ENCODE measurements around the gene ABTB2. TPM values are rescaled to one million over a fixed set of nuclear protein-coding genes. Genes with fewer than 3 reads are reported as not detected.

ABTB2 gene
- total RNA-seq, 4 donors from 2014 or later = 5.4 to 15.6 (median 12.8) TPM

DNA sequence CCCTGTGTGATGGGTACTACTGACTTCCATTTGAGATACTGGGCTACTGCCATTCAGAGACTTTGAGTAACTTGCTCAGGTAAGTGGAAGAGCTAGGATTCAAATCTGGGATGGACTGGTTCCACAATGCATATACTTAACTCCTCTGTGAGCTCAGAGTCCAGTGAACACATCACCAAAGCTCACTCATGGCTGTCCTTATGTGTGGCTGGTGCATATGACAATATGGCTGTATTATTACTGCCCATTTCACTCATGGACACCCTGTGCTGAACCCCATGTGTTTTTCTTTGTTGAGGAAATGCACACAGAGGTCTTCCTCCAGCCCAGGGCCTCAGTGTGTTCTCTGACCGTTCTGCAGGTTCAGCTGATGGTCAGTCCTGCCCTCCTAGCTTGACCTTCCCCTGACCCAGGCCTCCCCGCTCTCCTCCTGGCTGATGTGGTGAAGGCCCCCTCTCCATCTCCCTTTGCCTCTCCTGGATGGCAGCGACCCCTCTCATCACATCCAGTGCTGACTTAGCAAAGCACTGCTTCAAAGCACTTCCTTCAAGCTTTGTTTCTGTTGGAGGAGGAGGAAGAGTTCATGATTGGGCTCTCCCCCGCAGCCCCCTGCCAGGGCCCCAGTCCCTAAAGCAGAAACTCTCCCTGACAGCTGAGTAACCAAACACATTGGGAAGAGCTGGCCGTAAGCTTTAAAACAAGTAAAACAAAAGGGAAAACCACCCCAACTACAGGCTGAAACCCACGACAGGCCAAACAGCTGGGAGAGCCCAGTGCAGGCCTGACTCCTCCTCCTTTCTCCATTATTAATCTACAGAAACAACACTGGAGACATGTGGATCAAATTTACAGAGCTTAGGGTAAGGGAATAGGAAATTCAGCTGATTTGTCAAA, 151.2 kb downstream of the ABTB2 start:
- WGBS = 78% methylated on average over 6 of the region's 6 CpGs
- H3K27me3 ChIP-seq = no peaks in the 10 kb centered on the region
- DNase-seq (ENCODE audit: low spot score in 2 of 2) = no peak

GRCh38 chr11:34205326-34206035, 152.3 kb downstream of the ABTB2 start:
- Histone ChIP-seq H3K9me3 (no peaks in the 10 kb centered on the region), H3K4me1 (no peaks in the 10 kb centered on the region), H3K36me3 (no peaks in the 10 kb centered on the region), H3K27me3 (no peaks in the 10 kb centered on the region), H3K27ac (no peak overlapping the region), H3K4me3 (no peak overlapping the region)
- 67% methylated on average over 4 of the region's 4 CpGs for WGBS
- no peak for TF ChIP-seq POLR2A (IDR thresholded peaks at IDR 0.05)
- no peak for TF ChIP-seq EP300 (IDR thresholded peaks at IDR 0.05)
- TF ChIP-seq POLR2AphosphoS5 (IDR thresholded peaks at IDR 0.05) = no peak
- TF ChIP-seq, protein P1, sequence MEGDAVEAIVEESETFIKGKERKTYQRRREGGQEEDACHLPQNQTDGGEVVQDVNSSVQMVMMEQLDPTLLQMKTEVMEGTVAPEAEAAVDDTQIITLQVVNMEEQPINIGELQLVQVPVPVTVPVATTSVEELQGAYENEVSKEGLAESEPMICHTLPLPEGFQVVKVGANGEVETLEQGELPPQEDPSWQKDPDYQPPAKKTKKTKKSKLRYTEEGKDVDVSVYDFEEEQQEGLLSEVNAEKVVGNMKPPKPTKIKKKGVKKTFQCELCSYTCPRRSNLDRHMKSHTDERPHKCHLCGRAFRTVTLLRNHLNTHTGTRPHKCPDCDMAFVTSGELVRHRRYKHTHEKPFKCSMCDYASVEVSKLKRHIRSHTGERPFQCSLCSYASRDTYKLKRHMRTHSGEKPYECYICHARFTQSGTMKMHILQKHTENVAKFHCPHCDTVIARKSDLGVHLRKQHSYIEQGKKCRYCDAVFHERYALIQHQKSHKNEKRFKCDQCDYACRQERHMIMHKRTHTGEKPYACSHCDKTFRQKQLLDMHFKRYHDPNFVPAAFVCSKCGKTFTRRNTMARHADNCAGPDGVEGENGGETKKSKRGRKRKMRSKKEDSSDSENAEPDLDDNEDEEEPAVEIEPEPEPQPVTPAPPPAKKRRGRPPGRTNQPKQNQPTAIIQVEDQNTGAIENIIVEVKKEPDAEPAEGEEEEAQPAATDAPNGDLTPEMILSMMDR (IDR thresholded peaks at IDR 0.05) = no peak
- DNase-seq (ENCODE audit: low spot score in 2 of 2) = no peak

More for the DNA sequence above, 151.2 kb downstream of the ABTB2 start:
- Histone ChIP-seq H3K27ac (no peak overlapping the region), H3K36me3 (no peaks in the 10 kb centered on the region), H3K4me3 (no peak overlapping the region), H3K9me3 (no peaks in the 10 kb centered on the region), H3K4me1 (no peaks in the 10 kb centered on the region)
- no peak for TF ChIP-seq POLR2A (IDR thresholded peaks at IDR 0.05)
- TF ChIP-seq EP300 (IDR thresholded peaks at IDR 0.05) = no peak
- TF ChIP-seq POLR2AphosphoS5 (IDR thresholded peaks at IDR 0.05) = no peak
- TF ChIP-seq, protein P1 (IDR thresholded peaks at IDR 0.05) = no peak

GRCh38 chr11:34204396-34205279, 153.2 kb downstream of the ABTB2 start:
- Histone ChIP-seq H3K4me1 (no peaks in the 10 kb centered on the region), H3K27ac (no peak overlapping the region), H3K9me3 (no peaks in the 10 kb centered on the region), H3K4me3 (no peak overlapping the region), H3K27me3 (no peaks in the 10 kb centered on the region), H3K36me3 (no peaks in the 10 kb centered on the region)
- no peak for DNase-seq (ENCODE audit: low spot score in 2 of 2)
- TF ChIP-seq POLR2AphosphoS5 (IDR thresholded peaks at IDR 0.05) (no peak), EP300 (IDR thresholded peaks at IDR 0.05) (no peak)
- WGBS = 84% methylated on average over 19 of the region's 19 CpGs

DNA sequence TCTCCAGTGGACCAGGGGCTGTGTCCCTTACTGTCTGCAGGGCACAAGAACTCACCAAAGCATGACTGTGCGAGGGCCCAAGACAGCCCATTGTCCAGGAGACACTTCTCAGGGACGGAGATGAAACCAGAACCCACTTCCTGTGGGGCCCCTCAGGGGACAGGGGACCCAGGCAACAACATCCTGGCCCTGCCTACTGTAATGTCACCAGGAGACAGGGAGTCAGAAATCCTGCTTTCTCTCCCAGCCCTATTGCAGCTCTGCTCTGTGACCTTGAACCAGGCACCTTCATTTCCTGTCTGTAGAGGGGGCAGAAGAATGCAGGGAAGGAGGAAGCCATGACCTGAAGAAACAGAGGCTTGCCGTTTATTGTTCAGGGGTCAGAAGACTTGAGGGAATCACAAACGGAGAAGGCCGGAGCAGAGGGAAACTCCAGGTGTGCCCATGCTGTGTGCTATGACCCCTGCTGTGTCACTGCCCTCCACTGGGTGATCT, 154.4 kb downstream of the ABTB2 start:
- DNase-seq (ENCODE audit: low spot score in 2 of 2) = no peak
- WGBS = 80% methylated on average over 4 of the region's 5 CpGs
- TF ChIP-seq POLR2AphosphoS5 (IDR thresholded peaks at IDR 0.05) = no peak
- TF ChIP-seq, protein P1 (IDR thresholded peaks at IDR 0.05) = no peak
- no peak for TF ChIP-seq POLR2A (IDR thresholded peaks at IDR 0.05)
- TF ChIP-seq EP300 (IDR thresholded peaks at IDR 0.05) = no peak
- Histone ChIP-seq H3K27ac (no peak overlapping the region), H3K36me3 (no peaks in the 10 kb centered on the region), H3K4me3 (no peak overlapping the region), H3K27me3 (no peaks in the 10 kb centered on the region), H3K4me1 (no peaks in the 10 kb centered on the region), H3K9me3 (no peaks in the 10 kb centered on the region)

DNA sequence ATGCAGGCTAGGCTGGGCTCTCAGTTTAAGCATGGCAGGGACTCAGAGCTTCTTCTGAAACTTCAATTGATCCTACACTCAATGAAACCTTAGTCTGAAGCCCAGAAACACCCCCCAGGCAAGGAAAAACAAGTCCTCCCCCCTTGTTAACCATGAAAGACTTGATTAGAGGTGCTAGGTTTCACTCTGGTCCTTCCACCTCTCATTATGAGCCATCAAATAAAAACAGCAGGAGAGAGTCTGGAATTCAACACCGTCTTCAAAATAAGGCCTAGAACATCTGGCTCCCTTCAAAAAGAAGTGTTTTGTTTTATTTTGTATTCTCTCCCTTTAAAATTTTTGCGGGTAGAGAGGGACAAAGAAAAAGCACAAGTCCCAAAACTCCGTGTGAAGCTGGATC, 156.7 kb downstream of the ABTB2 start:
- Histone ChIP-seq H3K9me3 (no peaks in the 10 kb centered on the region), H3K27me3 (no peaks in the 10 kb centered on the region), H3K4me1 (peaks cover 4% of the 10 kb centered on the region), H3K4me3 (no peak overlapping the region), H3K36me3 (no peaks in the 10 kb centered on the region), H3K27ac (no peak overlapping the region)
- no peak for DNase-seq (ENCODE audit: low spot score in 2 of 2)
- no peak for TF ChIP-seq POLR2A (IDR thresholded peaks at IDR 0.05)
- 64% methylated on average over 3 of the region's 3 CpGs for WGBS
